D721Med (cell line): ENCODE results near the gene PGS1.

Experiments
- DNase-seq: peaks from one replicate; pipeline ENCODE4 v3.0.0; 2011; ENCODE audit warnings: low spot score; ENCODE audit not compliant: insufficient read length
- FAIRE-seq: peaks from 2 replicates; lab custom pipeline; 2011; peaks lifted over from hg19 to GRCh38; lab: Jason Lieb, UNC
- CTCF ChIP-seq: IDR thresholded peaks from 2 replicates; pipeline ENCODE4 v1.5.1; 2012; ENCODE audit warnings: mild to moderate bottlenecking, control low read depth; ENCODE audit not compliant: insufficient read depth; ENCODE audit errors: missing control alignments

The PGS1 gene

GRCh38 chr17:78419970-78420815 is 41.7 kb downstream of the PGS1 start:
- TF ChIP-seq CTCF: no peak
- DNase-seq (no peak), FAIRE-seq (no peak)

GRCh38 chr17:78421084-78421533 is 42.7 kb downstream of the PGS1 start:
- no peak for TF ChIP-seq CTCF
- DNase-seq: no peak
- FAIRE-seq: no peak

GRCh38 chr17:78421534-78422266 is 43.3 kb downstream of the PGS1 start:
- peak; percentile 98 for TF ChIP-seq CTCF
- FAIRE-seq (no peak), DNase-seq (peak; percentile 86)

GRCh38 chr17:78422267-78422605 is 43.8 kb downstream of the PGS1 start:
- TF ChIP-seq CTCF: no peak
- FAIRE-seq (no peak), DNase-seq (no peak)

- DNase-seq (no peak), FAIRE-seq (no peak)
- no peak for TF ChIP-seq CTCF
Observed at GRCh38 chr17:78422872-78423588, 44.6 kb downstream of the PGS1 start.

GRCh38 chr17:78423961-78424675 is 45.7 kb downstream of the PGS1 start:
- DNase-seq: no peak
- no peak for TF ChIP-seq CTCF
- FAIRE-seq: no peak
